Neural cell (in vitro differentiated cells): Measurements from ENCODE around the gene BMAL1. TPM values are rescaled to one million over a fixed set of nuclear protein-coding genes. Genes with fewer than 3 reads are reported as not detected.

Experiments used
- H2AFZ ChIP-seq: fragments of 200-600, 300-800 bp; sonication (generic), shearing (Covaris generic); 2 replicates; pipeline ENCODE4 v1.6.0; 2014; ENCODE audit warnings: low read depth, mild to moderate bottlenecking, antibody characterized with exemption, low read length, moderate library complexity
- H3F3A ChIP-seq: fragments of 200-600 bp; shearing (Covaris generic); 2 replicates; pipeline ENCODE4 v1.6.1; 2016; ENCODE audit warnings: mild to moderate bottlenecking, moderate library complexity, mixed read lengths, antibody characterized with exemption, low read length; ENCODE audit not compliant: insufficient read depth, poor library complexity, severe bottlenecking
- H3K27ac ChIP-seq: fragments of 200-600, 300-800 bp; sonication (generic), shearing (Covaris generic); 2 replicates; pipeline ENCODE4 v1.5.1; 2014; ENCODE audit warnings: mild to moderate bottlenecking, low read length, moderate library complexity
- H3K27me3 ChIP-seq: fragments of 300-800, 200-600 bp; sonication (generic), shearing (Covaris generic); 2 replicates; pipeline ENCODE4 v1.6.0; 2014; ENCODE audit warnings: mild to moderate bottlenecking, low read depth, low read length, moderate library complexity; ENCODE audit not compliant: insufficient read depth
- H3K36me3 ChIP-seq: fragments of 300-800, 200-600 bp; sonication (generic), shearing (Covaris generic); 2 replicates; pipeline ENCODE4 v1.5.1; 2014; ENCODE audit warnings: mild to moderate bottlenecking, antibody characterized with exemption, low read length, moderate library complexity; ENCODE audit not compliant: insufficient read depth
- H3K4me2 ChIP-seq: fragments of 300-800, 200-600 bp; sonication (generic), shearing (Covaris generic); 2 replicates; pipeline ENCODE4 v1.6.0; 2014; ENCODE audit warnings: mild to moderate bottlenecking, low read length
- H3K4me3 ChIP-seq: fragments of 300-800, 200-600 bp; sonication (generic), shearing (Covaris generic); 2 replicates; pipeline ENCODE4 v1.5.1; 2014; ENCODE audit warnings: mild to moderate bottlenecking, low read length, moderate library complexity
- H3K79me2 ChIP-seq: fragments of 200-600 bp; shearing (Covaris generic); replicated peaks from 2 replicates; pipeline ENCODE4 v1.6.0; 2014; ENCODE audit warnings: mild to moderate bottlenecking, low read length, moderate library complexity; ENCODE audit not compliant: insufficient read depth
- H3K9ac ChIP-seq: fragments of 300-800, 200-600 bp; sonication (generic), shearing (Covaris generic); 2 replicates; pipeline ENCODE4 v1.6.1; 2016; ENCODE audit warnings: mild to moderate bottlenecking, low read length, mixed read lengths
- H3K9me2 ChIP-seq: fragments of 200-600 bp; shearing (Covaris generic); 2 replicates; pipeline ENCODE4 v1.6.1; 2016; ENCODE audit warnings: mild to moderate bottlenecking, low read length, mixed read lengths; ENCODE audit not compliant: insufficient read depth
- H3K9me3 ChIP-seq: fragments of 200-600, 300-800 bp; sonication (generic), shearing (Covaris generic); 2 replicates; pipeline ENCODE4 v1.6.1; 2016; ENCODE audit warnings: mild to moderate bottlenecking, mixed run types, low read length, moderate library complexity, mixed read lengths
- H4K20me1 ChIP-seq: fragments of 200-600 bp; shearing (Covaris generic); 2 replicates; pipeline ENCODE4 v1.6.1; 2016; ENCODE audit warnings: mild to moderate bottlenecking, mixed run types; ENCODE audit not compliant: insufficient read depth
- CTCF ChIP-seq: fragments of 450-650 bp; IDR thresholded peaks from 2 replicates; pipeline ENCODE4 v1.5.1; 2014; ENCODE audit warnings: antibody characterized with exemption, mild to moderate bottlenecking, moderate library complexity; ENCODE audit not compliant: poor library complexity, severe bottlenecking
- MXI1 ChIP-seq: fragments of 450-650 bp; conservative IDR thresholded peaks from 2 replicates; pipeline ENCODE4 v1.6.1; 2014; ENCODE audit warnings: antibody characterized with exemption, mild to moderate bottlenecking; ENCODE audit not compliant: poor library complexity, severe bottlenecking
- POLR2AphosphoS5 ChIP-seq: IDR thresholded peaks from 2 replicates; pipeline ENCODE4 v1.6.1; 2012
- RAD21 ChIP-seq: fragments of 450-650 bp; conservative IDR thresholded peaks from 2 replicates; pipeline ENCODE4 v1.6.1; 2014; ENCODE audit warnings: antibody characterized with exemption, mild to moderate bottlenecking, moderate library complexity
- SMC3 ChIP-seq: fragments of 450-650 bp; conservative IDR thresholded peaks from 2 replicates; pipeline ENCODE4 v1.6.1; 2014; ENCODE audit warnings: antibody characterized with exemption, mild to moderate bottlenecking, moderate library complexity; ENCODE audit not compliant: poor library complexity
- polyA plus RNA-seq: library from polyadenylated mRNA; depleted of rRNA; stranded (reverse); fragments of >200 nt; gene quantifications from 2 replicates; pipeline ENCODE4 v1.2.3, GENCODE V29; 2014
- TF ChIP-seq, protein P1 (sequence below): IDR thresholded peaks from 2 replicates; pipeline ENCODE4 v1.6.1; 2012; ENCODE audit warnings: borderline replicate concordance

Gene BMAL1
- polyA plus RNA-seq, 1 donor from 2014 or later: 17.1 TPM

GRCh38 chr11:13324141-13324540 is 46.6 kb downstream of the BMAL1 start:
- H3K27me3 ChIP-seq: no peaks in the 10 kb centered on the region
- no peaks in the 10 kb centered on the region for H3K9me3 ChIP-seq
- H4K20me1 ChIP-seq: no peaks in the 10 kb centered on the region
- no peaks in the 10 kb centered on the region for H3F3A ChIP-seq
- no peak overlapping the region for H3K4me2 ChIP-seq
- no peak overlapping the region for H3K9ac ChIP-seq
- H3K27ac ChIP-seq: no peak overlapping the region
- no peak overlapping the region for H2AFZ ChIP-seq
- no peaks in the 10 kb centered on the region for H3K79me2 ChIP-seq
- H3K36me3 ChIP-seq: no peaks in the 10 kb centered on the region
- TF ChIP-seq POLR2AphosphoS5 (no peak), SMC3 (no peak), RAD21 (no peak)
- H3K9me2 ChIP-seq: no peaks in the 10 kb centered on the region
- no peak overlapping the region for H3K4me3 ChIP-seq

DNA sequence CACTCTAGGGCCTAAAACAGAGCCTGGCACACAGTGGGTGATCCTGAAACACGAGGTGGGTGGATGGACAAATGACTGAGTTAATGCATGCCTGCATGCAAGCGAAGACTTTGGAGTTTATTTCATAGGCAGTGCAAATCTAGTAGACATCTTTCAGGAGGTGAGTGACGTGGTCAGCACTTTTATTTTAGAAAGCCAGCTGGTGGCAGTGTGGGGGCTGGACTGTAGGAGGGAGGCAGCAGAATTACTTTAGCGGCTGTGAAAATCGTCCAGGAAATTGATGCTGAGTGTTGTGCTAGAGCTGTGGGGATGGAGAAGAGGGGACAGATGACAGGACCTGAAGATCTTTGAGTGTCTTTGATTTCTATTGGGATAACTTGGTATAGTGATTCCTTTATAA is 47.1 kb downstream of the BMAL1 start:
- no peak overlapping the region for H2AFZ ChIP-seq
- H3K4me2 ChIP-seq: no peak overlapping the region
- no peaks in the 10 kb centered on the region for H4K20me1 ChIP-seq
- H3K36me3 ChIP-seq: no peaks in the 10 kb centered on the region
- no peaks in the 10 kb centered on the region for H3K9me3 ChIP-seq
- TF ChIP-seq, protein P1, sequence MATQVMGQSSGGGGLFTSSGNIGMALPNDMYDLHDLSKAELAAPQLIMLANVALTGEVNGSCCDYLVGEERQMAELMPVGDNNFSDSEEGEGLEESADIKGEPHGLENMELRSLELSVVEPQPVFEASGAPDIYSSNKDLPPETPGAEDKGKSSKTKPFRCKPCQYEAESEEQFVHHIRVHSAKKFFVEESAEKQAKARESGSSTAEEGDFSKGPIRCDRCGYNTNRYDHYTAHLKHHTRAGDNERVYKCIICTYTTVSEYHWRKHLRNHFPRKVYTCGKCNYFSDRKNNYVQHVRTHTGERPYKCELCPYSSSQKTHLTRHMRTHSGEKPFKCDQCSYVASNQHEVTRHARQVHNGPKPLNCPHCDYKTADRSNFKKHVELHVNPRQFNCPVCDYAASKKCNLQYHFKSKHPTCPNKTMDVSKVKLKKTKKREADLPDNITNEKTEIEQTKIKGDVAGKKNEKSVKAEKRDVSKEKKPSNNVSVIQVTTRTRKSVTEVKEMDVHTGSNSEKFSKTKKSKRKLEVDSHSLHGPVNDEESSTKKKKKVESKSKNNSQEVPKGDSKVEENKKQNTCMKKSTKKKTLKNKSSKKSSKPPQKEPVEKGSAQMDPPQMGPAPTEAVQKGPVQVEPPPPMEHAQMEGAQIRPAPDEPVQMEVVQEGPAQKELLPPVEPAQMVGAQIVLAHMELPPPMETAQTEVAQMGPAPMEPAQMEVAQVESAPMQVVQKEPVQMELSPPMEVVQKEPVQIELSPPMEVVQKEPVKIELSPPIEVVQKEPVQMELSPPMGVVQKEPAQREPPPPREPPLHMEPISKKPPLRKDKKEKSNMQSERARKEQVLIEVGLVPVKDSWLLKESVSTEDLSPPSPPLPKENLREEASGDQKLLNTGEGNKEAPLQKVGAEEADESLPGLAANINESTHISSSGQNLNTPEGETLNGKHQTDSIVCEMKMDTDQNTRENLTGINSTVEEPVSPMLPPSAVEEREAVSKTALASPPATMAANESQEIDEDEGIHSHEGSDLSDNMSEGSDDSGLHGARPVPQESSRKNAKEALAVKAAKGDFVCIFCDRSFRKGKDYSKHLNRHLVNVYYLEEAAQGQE: no peak
- no peak for TF ChIP-seq SMC3
- TF ChIP-seq RAD21: no peak
- TF ChIP-seq CTCF: no peak
- no peak for TF ChIP-seq MXI1
- H3K9me2 ChIP-seq: no peaks in the 10 kb centered on the region
- no peaks in the 10 kb centered on the region for H3K27me3 ChIP-seq
- H3K4me3 ChIP-seq: no peak overlapping the region
- no peak overlapping the region for H3K9ac ChIP-seq
- H3K27ac ChIP-seq: no peak overlapping the region
- no peaks in the 10 kb centered on the region for H3F3A ChIP-seq
- no peaks in the 10 kb centered on the region for H3K79me2 ChIP-seq

GRCh38 chr11:13327421-13327820 is 49.8 kb downstream of the BMAL1 start:
- Histone ChIP-seq H3K27ac (no peak overlapping the region), H3K36me3 (no peaks in the 10 kb centered on the region)

More at GRCh38 chr11:13327421-13327820, 49.8 kb downstream of the BMAL1 start:
- Histone ChIP-seq H3K79me2 (no peaks in the 10 kb centered on the region), H2AFZ (no peak overlapping the region), H3K9me3 (no peaks in the 10 kb centered on the region), H4K20me1 (no peaks in the 10 kb centered on the region), H3K27me3 (no peaks in the 10 kb centered on the region), H3K4me3 (no peak overlapping the region), H3K4me2 (no peak overlapping the region), H3K9me2 (no peaks in the 10 kb centered on the region), H3F3A (no peaks in the 10 kb centered on the region), H3K9ac (no peak overlapping the region)
- TF ChIP-seq, protein P1: no peak
